Activated naive CD8-positive, alpha-beta T cell treated with anti-CD3 and anti-CD28 coated beads, Interleukin-2, amount 50 U/mL, for 16 hours (primary cell): ENCODE data around the gene FBXO41.

Experiments used
- DNase-seq: peaks from one replicate; pipeline ENCODE4 v3.0.0-alpha.2; 2020; ENCODE audit warnings: low read depth, low spot score

The FBXO41 gene

DNA sequence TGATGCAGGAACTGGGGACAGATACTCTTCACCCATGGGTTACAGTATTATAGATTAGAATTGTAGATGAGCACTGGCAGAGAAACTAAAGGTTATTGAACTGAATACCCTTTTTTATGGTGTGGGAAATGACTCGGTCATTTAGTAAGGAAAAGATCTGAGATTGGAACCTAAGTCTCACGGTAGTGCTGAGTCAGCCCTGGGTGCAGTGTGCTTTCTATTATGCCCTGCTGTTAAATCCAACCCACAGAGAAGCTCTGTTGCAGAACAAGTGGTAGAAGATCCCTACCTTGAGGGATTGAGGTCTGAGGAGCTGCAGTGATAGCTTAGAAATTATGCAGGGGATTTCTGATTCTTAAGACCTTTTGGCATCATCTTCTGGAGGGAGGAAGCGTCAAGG, 37.4 kb downstream of the FBXO41 start:
- DNase-seq = no peak

DNA sequence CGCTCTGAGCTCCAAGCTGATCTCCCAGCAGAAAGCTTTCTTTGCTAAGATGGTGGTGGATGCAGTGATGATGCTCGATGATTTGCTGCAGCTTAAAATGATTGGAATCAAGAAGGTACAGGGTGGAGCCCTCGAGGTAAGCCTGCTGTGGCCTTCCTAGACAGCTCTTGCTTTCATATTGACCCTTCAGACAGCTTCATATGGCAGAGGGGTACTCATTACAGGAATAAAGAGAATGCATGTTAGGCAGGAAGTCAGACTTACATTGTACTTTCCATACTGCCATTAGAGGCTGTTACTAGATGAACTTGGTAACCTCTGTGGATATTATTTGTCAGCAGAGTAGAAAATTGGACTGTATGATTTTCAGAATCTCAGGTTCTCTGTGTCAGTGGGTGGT, 39.7 kb downstream of the FBXO41 start:
- no peak for DNase-seq

DNA sequence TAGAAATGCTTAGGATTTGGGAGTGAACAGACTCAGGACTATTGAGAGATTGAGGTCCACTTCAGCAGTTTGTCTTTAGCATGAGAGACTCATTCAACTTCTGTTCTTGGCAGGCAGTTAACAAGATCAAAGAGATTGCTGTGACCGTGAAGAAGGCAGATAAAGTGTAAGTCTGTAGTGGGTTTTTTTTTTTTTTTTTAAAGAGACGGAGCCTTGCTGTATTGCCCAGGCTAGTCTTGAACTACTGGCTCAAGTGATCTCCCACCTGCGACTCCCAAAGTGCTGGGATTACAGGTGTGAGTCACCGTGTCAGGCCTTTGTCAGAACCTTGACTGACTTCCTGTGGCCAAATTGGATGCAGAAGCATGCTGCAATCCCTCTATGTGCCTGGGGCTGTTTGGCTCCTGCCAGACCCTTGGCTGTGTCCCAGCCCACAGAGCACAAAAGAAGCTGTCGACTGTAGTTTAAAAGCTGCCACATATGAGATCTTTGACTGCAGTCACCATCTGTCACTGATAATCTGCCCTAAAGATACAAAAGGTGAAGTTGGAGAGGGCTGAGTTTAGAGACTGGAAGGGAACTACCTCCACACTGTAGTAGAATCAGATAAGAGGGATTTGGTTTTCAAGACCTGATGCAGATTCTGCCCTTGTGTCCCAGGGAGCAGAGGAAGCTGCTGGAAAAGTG, 40.3 kb downstream of the FBXO41 start:
- DNase-seq = no peak

DNA sequence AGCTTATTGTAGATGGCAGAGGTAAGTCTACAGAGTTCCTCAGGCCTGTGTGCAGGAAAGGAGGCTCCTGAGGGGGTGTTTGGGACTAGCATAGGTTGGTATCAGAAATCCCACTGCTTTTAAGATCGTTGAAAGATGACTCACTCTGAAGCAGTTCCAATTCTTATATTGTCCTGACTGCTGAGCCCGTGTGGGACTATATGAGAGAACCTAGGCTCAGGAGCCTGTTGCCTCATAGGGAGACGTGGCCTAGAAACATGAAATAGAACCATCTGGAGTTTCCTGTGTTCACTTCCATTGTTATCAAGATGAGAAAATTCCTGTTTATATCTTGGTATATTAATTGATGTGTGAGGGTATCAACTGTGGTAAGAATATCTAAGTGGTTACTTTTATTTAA, 44.5 kb downstream of the FBXO41 start:
- no peak for DNase-seq

DNA sequence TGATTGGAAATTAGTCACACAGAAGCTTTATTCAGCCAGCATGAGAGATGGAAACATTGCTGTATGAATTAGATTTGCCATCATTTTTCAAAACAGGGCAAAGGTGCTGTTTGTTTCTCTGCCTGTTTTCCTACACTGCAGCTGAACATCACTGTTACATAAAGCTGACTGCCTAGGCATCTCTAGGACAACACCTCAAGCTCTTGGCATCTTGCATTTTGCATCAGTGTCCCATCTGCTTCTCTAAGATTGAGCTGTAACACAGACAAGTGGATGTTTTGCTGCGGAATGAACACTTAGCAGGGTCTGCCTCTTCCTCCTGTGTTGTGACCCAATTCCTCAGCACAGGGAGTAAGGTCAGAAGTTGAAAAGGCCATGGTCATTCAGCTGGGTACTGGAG, 45.3 kb downstream of the FBXO41 start:
- no peak for DNase-seq

DNA sequence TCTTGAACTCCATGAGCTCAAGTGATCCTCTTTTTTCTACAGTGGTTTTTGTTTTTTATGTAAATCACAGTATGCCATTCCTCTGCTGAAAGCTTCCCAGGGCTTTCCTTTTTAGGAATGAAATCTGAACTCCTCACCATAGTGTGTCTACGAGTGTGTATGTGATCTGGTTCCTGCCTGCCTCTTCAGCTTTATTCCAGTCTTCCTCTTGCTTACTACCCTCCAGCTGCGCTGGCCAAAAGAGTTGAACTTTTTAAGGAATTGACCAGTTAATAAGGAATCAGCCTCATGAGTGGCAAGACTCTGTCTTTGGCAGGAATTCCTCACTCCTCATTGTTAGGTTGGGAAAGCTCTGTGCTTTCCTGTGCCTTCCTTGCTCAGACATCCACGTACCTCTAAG, 46.1 kb downstream of the FBXO41 start:
- no peak for DNase-seq

DNA sequence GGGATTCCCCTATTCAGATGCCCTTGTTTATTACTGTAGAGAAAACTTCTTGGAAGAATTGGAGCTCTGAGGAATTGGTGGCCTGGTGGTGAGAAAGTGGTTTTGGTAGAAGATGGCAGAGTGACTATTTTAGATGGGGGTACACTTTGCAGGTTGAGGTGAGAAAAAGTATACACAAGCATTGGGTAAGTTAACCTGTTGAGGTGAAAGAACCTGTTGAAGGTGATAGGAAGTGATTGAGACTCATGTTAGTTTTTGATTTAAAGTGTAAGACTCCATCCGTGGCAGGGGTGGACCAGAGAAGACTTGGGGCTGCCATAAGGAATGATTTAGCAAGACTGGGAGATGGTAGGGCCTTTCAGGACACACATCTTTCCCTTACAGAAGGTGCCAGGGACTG, 47.1 kb downstream of the FBXO41 start:
- no peak for DNase-seq

DNA sequence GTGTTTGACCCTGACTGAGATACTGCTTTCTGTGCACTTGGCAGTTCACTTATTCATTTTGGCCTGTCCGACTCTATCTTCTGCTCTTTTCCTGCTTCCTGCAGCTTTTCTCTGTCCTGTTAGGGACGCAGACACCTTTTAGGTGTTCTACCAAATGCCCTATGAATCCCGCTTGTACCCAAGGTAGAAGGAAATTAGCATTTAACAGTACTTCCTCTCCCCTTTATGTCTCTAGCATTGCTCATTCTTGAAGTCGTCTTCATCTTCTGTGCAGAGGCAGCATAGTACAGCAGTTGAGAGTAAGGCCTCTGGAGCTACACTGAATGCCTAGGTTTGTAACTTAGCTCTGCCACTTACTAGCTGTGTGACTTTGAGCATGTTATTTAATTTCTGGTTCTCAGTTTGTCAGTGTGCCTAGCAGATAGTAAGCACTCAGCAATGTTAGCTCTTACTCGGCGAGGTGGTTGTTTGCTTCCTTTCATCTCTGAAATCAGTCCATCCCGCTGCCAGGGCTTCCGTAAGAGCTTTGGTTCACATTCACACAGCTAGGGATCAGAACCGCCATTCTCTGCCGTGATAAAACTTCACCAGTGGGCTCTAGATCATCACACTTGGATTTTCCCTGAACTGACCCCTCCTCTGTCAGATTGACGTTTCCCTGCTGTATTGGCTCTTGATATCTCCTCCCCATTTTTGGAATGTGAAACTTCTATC, 48.8 kb downstream of the FBXO41 start:
- no peak for DNase-seq

DNA sequence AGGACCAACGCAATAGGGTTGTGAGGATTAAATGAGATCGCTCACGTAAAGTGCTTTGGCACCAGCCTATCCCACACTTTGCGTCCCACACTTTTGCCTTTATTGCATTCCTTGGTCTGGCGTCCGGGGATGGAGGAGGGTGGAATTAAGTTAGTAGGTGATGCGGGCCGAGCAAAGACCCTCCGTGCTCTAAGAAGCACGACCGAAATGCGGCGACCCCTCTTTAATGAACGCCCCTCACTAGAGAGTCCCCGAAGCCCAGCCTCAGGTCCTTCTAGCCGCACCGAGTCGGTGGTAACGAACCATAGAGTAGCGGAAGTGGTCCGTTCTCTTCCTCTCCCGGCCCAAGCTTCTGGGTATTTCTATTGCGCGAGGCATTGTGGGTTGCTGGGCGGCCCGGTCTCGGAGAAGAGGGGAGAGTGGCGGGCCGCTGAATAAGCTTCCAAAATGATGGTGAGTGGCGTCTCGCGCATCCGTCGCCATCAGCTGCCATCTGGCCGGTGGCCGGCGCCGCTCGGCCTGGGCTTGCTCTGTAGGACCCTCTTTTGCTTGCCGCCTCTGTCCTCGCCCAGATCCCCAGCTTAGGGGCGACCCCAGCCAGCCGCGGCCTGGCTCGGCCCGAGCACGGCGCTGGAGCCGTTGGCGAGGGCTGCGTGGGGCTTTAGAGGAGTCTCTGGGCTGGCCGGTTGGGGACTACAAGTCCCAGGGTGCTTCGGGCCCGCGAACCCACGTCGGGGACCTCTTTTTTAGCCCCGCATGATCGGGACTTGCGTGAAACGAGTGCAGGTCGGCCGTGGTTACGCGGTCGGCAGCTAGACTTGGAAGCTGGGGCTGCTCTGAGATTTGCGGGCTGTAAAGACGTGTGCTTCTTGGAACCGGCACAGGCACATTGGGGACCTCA, 50.1 kb downstream of the FBXO41 start, which contains the start of gene CCT7:
CCT7 (plus strand) TSS at position 377 of the 901 bp plus-strand sequence; CDS start at position 448, 71 bp downstream.
- peak; percentile 69 for DNase-seq

DNA sequence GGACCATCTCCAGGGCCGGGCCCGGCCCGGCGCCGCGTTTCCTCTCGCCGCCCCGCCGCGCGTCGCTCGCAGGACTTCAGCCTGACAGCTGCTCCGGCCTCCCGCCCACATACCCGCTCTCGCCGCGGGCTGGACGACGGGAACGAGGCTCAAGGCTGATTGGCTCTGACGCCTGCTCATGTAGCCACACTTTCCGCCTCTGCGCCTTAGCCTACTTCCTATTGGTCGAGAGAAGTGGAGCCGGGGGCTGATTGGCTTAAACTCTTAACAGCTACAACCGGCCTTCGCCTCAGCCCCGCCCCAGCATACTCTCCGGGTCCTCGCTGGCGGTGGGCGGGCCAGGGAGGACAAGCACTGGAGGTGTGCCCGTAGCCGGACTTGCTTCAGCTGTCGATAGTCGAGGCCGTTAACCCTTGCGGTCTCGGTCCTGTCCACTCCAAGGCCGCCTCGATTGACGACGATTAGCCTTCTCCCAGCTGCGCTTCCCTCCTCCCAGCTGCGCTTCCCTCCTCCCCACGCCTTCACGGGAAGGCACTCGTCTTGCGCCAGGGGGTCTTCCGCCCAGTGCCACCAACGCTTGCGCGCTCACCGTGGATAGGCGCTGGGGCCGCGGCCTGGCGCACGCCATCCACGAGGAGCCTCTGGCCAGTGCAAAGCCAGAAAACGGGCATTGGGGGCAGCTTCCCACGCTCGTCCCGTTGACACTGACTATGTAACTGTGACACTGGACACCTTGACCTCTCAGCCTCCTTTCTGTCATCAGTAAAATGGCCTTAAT, 50.9 kb downstream of the FBXO41 start, which contains the start of gene PRADC1:
PRADC1 (minus strand) TSS at position 86 of the 778 bp plus-strand sequence; CDS start at position 7, 79 bp downstream.
- DNase-seq = peak; percentile 80

DNA sequence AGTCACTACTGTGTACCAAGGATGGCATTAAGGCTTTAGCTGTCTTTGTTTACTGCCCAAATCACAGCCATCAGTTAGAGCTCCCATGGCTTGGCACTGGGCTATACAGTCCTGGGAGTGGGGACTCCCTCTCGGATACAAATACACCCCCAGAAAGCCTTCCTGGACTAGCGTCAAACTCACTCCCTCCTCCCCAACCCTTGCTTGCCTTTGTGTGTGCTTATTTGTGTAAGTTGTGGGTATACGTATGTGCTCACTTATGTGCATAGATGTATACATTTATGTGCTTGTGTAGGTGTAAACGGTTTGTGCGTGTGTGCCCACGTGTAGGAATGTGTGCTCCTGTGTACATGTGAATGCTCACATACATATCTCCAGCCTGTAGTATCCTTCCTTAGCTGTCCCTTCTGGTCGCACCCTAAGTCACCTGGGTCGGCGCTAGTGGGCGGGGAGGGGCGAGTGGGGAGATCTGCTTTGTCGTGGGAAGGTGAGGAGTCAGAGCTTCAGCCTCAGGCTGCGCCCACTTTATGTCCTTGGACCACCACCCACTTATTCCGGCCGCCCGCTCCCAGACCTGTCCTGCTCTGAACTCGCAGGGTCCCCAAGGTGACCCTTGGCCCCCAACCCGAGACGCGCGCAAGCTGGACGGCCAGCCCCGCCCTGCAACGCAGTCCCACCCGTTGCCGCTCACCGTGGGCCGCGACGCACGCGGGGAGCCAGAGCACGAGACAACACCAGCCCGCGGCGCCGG, 51.7 kb downstream of the FBXO41 start:
- DNase-seq = no peak

DNA sequence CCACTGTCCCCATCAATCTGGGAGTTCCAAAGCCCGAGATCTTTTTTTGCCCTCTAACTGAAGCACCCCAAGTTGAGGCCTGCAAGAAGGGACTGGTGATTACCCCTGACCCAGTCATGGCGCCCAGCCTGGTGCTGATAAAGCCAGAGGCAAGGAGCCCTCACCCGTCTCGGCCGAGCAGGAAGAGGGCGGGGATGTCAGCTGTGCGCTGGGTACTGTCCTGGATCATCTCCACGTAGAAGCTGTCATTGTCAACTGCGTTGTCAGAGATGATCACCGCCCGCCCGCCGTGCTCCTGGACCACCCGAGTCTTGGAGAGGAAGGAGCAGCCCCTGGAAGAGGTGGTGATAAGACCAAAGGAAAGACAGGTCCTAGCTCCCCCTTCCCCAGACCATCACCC, 55.6 kb downstream of the FBXO41 start:
- DNase-seq = no peak

DNA sequence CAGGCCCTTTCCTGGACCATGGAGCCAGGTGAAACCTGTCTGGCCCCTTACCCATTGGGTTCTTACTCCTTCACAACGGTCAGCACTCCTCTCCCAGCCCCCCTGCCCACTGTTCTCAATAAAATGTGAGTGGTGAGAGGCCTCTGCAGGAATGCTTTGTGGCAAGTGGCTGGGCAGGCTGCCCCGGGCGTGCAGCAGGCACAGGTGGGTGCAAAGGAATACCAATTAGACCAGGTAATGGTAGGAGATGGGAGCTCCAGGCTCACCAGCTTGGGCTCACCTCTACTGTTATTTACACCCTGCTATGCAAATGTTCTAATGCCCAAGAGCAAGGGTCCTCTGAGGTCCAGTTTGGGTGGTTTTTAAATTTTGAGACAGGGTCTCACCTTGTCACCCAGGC, 57.2 kb downstream of the FBXO41 start:
- DNase-seq = no peak

DNA sequence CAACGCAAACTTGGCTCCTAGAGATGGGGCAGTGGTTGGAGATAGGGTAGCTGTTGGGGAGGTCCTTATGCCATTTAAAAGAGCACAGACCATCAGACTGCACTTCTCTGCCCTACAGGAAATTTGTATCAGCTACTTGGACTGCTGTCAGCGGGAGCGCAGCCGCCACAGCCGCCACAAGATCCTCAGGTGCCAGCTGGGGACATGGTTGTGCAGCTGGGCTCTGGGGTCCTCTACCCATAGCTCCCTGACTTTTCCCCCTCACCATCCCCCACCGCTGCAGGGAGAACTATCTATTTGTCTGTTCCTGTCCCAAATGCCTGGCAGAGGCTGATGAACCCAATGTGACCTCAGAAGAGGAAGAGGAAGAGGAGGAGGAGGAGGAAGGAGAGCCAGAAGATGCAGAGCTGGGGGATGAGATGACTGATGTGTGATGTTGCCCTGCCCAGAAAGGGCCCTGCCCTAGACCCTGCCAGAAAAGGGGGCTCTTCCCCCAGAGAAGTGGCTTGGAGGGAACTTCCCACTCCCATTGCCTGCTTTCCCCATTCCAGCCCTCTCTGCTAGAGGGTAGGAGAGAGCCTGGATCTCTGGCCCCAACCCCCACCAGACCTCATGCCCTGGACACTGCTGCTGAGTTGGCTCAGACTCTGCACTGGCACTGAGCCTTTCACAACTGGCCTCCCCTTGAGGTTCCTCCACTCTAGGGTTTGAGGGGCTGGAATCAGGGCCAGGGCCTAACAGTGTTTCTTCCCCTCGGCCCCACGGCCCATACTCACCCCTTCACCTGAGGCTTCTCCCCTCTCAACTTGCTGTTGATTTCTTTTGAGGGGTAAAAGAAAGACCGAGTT, 58.5 kb downstream of the FBXO41 start:
- DNase-seq = no peak

DNA sequence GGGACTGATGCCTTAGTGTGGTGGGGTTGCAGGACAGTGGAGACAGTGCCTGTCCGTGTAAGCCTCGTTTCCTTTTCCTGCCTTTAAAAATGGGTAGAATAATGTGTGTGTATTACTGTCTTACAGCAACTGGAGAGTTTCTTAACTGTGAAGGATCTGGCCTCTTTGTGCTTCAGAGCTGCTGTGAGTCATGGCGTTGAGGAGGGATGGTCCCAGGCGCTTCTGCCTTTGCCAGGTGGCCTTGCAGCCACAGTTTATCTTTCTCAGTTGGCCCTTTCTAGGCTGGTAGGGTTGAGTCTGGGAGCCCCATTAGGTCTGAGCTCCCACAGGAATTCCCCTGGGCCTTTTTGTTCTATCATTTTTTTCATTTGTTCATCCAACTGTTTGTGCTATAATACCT, 60.5 kb downstream of the FBXO41 start:
- no peak for DNase-seq

DNA sequence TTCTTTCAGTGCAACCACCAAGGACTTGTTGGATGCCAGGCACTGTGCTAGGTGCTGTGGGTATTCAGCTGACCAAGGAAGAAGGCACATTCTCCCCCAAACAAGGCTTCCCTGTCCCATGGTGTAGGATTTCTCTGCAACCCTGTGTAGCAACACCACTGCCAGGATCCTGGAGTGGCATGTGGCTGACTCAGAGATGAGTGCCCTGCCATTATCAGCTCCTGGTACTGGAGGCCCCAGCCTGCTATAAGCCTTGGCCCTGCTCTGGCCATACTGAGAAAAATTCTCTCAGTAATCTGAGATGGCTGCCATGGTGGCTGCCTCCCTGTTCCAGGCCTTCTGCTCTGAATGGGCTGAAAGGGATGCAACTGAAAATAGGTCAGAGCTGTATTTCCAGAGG, 66.0 kb downstream of the FBXO41 start:
- no peak for DNase-seq

DNA sequence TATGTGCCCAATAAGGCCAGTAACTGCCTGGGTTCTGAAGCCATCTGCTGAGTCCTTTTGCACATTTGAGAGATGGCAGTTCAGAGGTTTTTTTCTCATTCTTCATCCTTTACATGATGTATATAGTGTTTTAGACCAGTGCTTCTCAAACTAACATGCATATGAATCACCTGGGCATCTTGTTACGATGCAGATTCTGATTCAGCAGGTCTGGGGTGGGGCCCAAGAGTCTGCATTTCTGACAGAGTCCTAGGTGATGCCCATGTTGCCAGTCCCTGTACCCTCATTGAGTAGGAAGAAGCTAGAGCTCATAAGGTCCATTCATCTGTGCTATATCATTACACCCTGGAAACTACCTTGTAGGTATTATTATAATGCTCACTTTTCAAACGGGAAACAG, 66.5 kb downstream of the FBXO41 start:
- no peak for DNase-seq

DNA sequence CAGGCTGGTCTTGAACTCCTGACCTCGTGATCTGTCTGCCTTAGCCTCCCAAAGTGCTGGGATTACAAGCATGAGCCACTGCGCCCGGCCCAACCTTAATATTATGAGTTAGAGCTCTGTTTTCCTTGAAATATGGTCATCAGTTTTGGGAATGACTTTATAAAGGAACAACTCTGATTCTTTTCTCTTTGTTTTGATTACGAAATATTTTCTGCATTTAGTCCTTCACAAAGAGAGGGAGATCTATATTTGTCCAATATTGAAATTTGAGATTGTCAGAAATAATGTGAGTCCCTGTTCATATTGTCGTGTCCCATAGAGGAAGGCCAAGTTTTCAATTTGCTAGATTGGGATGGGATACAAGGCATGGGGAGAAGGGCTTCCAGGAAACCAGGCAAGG, 67.1 kb downstream of the FBXO41 start:
- no peak for DNase-seq

DNA sequence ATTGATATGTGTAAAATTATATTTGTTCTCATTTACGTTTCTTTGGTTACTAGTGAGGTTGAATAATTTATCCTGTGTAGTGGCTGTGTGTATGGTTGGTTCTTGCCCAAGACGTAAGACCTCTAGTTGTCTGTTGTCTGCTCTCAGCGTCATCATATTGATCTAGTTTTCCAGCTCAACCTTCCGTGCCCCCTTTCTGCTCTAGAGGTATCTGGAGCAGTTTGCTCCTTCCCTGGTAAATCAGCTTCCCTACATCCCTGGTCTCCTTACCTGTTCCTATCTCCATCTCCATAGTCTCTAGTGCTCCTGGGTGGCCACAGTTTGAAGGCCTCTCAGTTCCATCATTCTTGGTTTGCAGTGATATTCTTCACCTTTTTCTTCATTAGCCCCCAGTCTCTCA, 69.0 kb downstream of the FBXO41 start:
- no peak for DNase-seq
